K562 (cell line): ENCODE data around the gene CDX1. TPM values are rescaled to one million over a fixed set of nuclear protein-coding genes. Genes with fewer than 3 reads are reported as not detected.

Experiments used
- ATAC-seq: fragments of 200-7000 bp; cut with Tn5 transposase; 3 replicates; pipeline ENCODE4 v1.9.1; 2020; ENCODE audit warnings: moderate library complexity
- BruUV-seq: library from RNA; stranded (reverse); fragments of 400-500 nt; replicated peaks from 2 replicates; lab custom pipeline; 2021; lab: Mats Ljungman, UMichigan
- CTCF ChIA-PET: fragments of 300-600 bp; formaldehyde crosslinking; extraction: SDS; loops from one replicate; lab custom pipeline; 2021; ENCODE audit warnings: low intra/inter-chr PET ratio; lab: Yijun Ruan, JAX
- POLR2A ChIA-PET: fragments of 300-600, 350-650 bp; sonication (Branson Sonifier 250); formaldehyde crosslinking; extraction: SDS; loops from one replicate; lab custom pipeline; 2021; ENCODE audit warnings: antibody characterized with exemption, inconsistent platforms; lab: Yijun Ruan, JAX
- DNase-seq, 4 experiments: peaks; one replicate each; pipeline versions ENCODE4 v3.0.0 to v3.0.0-alpha.2; 2011 to 2018; ENCODE audit warnings: low spot score in 3 of 4, mixed read lengths in 3 of 4; ENCODE audit errors: extremely low read depth in 1 of 4
- FAIRE-seq: peaks from 2 replicates; lab custom pipeline; 2011; peaks lifted over from hg19 to GRCh38; lab: Jason Lieb, UNC
- H2AFZ ChIP-seq: 2 replicates; pipeline ENCODE4 v1.6.0; 2011; ENCODE audit warnings: low read depth, low read length, control low read depth, inconsistent platforms
- H3K27ac ChIP-seq: fragments of 200-600 bp; 3 replicates; pipeline ENCODE4 v1.8.0; 2011; ENCODE audit warnings: low read depth, mild to moderate bottlenecking, control low read depth, inconsistent platforms, low read length, moderate library complexity, mixed read lengths; ENCODE audit errors: extremely low read depth
- H3K27me3 ChIP-seq, 2 experiments: fragments of 300-600 bp in 1 of 2; 2 replicates in 1 of 2; 3 replicates in 1 of 2; pipeline versions ENCODE4 v1.6.0 to v1.8.0; 2011; ENCODE audit warnings: inconsistent platforms in 2 of 2, low read length in 2 of 2, mild to moderate bottlenecking in 1 of 2, mixed read lengths in 1 of 2, moderate library complexity in 1 of 2; ENCODE audit not compliant: control insufficient read depth in 2 of 2, insufficient read depth in 2 of 2
- H3K36me3 ChIP-seq: fragments of 300-600 bp; 3 replicates; pipeline ENCODE4 v1.8.0; 2011; ENCODE audit warnings: mild to moderate bottlenecking, low read length, inconsistent platforms; ENCODE audit not compliant: control insufficient read depth, insufficient read depth
- H3K4me1 ChIP-seq, 2 experiments: fragments of 200-600 bp in 1 of 2; replicated peaks in 1 of 2; 2 replicates in 1 of 2; 3 replicates in 1 of 2; pipeline versions ENCODE4 v1.5.1 to v1.8.0; 2011; ENCODE audit warnings: inconsistent platforms in 2 of 2, low read length in 2 of 2, mild to moderate bottlenecking in 1 of 2, mixed read lengths in 1 of 2, moderate library complexity in 1 of 2; ENCODE audit not compliant: control insufficient read depth in 2 of 2, insufficient read depth in 2 of 2
- H3K4me2 ChIP-seq: 2 replicates; pipeline ENCODE4 v1.6.1; 2011; ENCODE audit warnings: low read length, control low read depth, inconsistent platforms, mixed read lengths; ENCODE audit not compliant: insufficient read depth
- H3K4me3 ChIP-seq: fragments of 200-600 bp; sonication (generic), shearing (Covaris generic); 2 replicates; pipeline ENCODE4 v1.5.1; 2016; ENCODE audit warnings: control low read depth, inconsistent platforms
- H3K79me2 ChIP-seq: fragments of 200-600 bp; 3 replicates; pipeline ENCODE4 v1.8.0; 2011; ENCODE audit warnings: low read length, inconsistent platforms; ENCODE audit not compliant: control insufficient read depth, insufficient read depth
- H3K9ac ChIP-seq, 2 experiments: 2 replicates each; pipeline versions ENCODE4 v1.6.0 to v1.6.1; 2011; ENCODE audit warnings: low read depth in 2 of 2, low read length in 2 of 2, control low read depth in 1 of 2, inconsistent platforms in 1 of 2, mild to moderate bottlenecking in 1 of 2, mixed read lengths in 1 of 2; ENCODE audit not compliant: insufficient read depth in 1 of 2
- H3K9me1 ChIP-seq: one replicate; pipeline ENCODE4 v1.6.0; 2011; ENCODE audit warnings: inconsistent platforms, mild to moderate bottlenecking, low read length, moderate library complexity; ENCODE audit not compliant: control insufficient read depth, insufficient read depth
- H3K9me3 ChIP-seq: replicated peaks from 2 replicates; pipeline ENCODE4 v1.5.1; 2011; ENCODE audit warnings: low read depth, low read length, inconsistent platforms; ENCODE audit not compliant: control insufficient read depth, insufficient read depth
- H4K20me1 ChIP-seq: replicated peaks from 2 replicates; pipeline ENCODE4 v1.6.1; 2011; ENCODE audit warnings: low read length, inconsistent platforms, mixed read lengths; ENCODE audit not compliant: control insufficient read depth, insufficient read depth
- CTCF ChIP-seq, 3 experiments: IDR thresholded peaks in 2 of 3; conservative IDR thresholded peaks in 1 of 3; 2 replicates each; pipeline ENCODE4 v1.5.1; 2011 to 2012; ENCODE audit warnings: low read length in 3 of 3, mild to moderate bottlenecking in 3 of 3, control low read depth in 2 of 3, improper control_type of control experiment in 1 of 3, inconsistent platforms in 1 of 3, low read depth in 1 of 3, mixed read lengths in 1 of 3, moderate library complexity in 1 of 3; ENCODE audit not compliant: insufficient read depth in 2 of 3
- IFI16 ChIP-seq: fragments of 250-450 bp; sonication (Bioruptor Pico); IDR thresholded peaks from 2 replicates; pipeline ENCODE4 v2.1.2; 2022; ENCODE audit warnings: mild to moderate bottlenecking, inconsistent platforms
- ZFP36 ChIP-seq: fragments of 150-350 bp; IDR thresholded peaks from 2 replicates; pipeline ENCODE4 v1.6.1; 2018; ENCODE audit warnings: low read length, low read depth; ENCODE audit not compliant: partially characterized antibody
- WGBS: fragments of 100-300 bp; shearing (Covaris generic); methylation state at CpG from one replicate; pipeline ENCODE4 v1.1.6; 2016; ENCODE audit warnings: low coverage, mixed read lengths; ENCODE audit not compliant: insufficient coverage; ENCODE audit errors: missing lambda C conversion rate; 5-methylcytosine and 5-hydroxymethylcytosine counted together
- in situ Hi-C: fragments of 300-500 bp; cut with MboI; formaldehyde crosslinking; loops from 4 replicates; pipeline ENCODE4 v1.15.0; 2018; ENCODE audit warnings: inconsistent platforms, mixed read lengths
- intact Hi-C: fragments of 100-400 bp; cut with micrococcal nuclease; formaldehyde crosslinking; loops from 2 replicates; pipeline ENCODE4 v1.14.2; 2022
- polyA plus RNA-seq, 8 experiments: library from polyadenylated mRNA; depleted of rRNA in 4 of 8; stranded (reverse) in 5 of 8; unstranded in 3 of 8; fragments of >200 nt; fragmentation: Nextera tagmentation in 2 of 8; fragmentation: Illumina TruSeq in 1 of 8; extraction: Ambion mirVana in 2 of 8; extraction: Trizol in 1 of 8; gene quantifications; 2 replicates each; pipeline versions ENCODE4 v1.2.1 to v1.2.3, GENCODE V29; 2011 to 2014; ENCODE audit warnings: inconsistent platforms in 1 of 8, missing spikeins in 1 of 8
- total RNA-seq, 7 experiments: library from RNA; depleted of rRNA in 6 of 7; stranded (reverse); fragments of >200 nt in 6 of 7; fragmentation: Illumina TruSeq in 2 of 7; extraction: Trizol in 2 of 7; gene quantifications; 2 replicates each; pipeline versions ENCODE4 v1.2.1 to v1.2.3, GENCODE V29; 2011 to 2021; ENCODE audit warnings: low replicate concordance in 1 of 7

CDX1 gene
- total and polyA plus RNA-seq, 9 of the 15 experiments (the other 6 are each of a cell fraction or from before 2014, with no cell fraction given), result 0.06 to 0.16 TPM; not detected in 7

- Histone ChIP-seq H3K9me3 (no peaks in the 10 kb centered on the region), H3K27me3 (no peaks in the 10 kb centered on the region), H3K4me2 (no peak overlapping the region), H3K9me1 (no peaks in the 10 kb centered on the region), H3K4me3 (no peak overlapping the region), H3K79me2 (no peaks in the 10 kb centered on the region), H2AFZ (no peak overlapping the region), H4K20me1 (no peaks in the 10 kb centered on the region), H3K4me1 (peaks cover 26 to 38% of the 10 kb centered on the region in 2 experiments; a peak in 4 of 5 replicates), H3K27ac (no peak overlapping the region)
- in situ Hi-C loops, result no loop called here
- BruUV-seq, result no TSS peak
- DNase-seq (no peak), FAIRE-seq (no peak)
- intact Hi-C loops, result loop anchor here (10.0 kb wide), 3 partner anchors 45 to 285 kb away; no protein-coding TSS in a partner anchor
- CTCF ChIA-PET, result interaction anchor here (0.6 kb wide), 1 partner anchor 10 kb away, joined by 5 read pairs; no protein-coding TSS in a partner anchor
- TF ChIP-seq ZFP36 (peak; percentile 32), IFI16 (CRISPR knock-in tag) (no peak), CTCF (IDR thresholded peaks at IDR 0.05 in 2 of 3, conservative IDR thresholded peaks at IDR 0.05 in 1 of 3; ENCODE audit: insufficient read depth in 2 of 3, low read depth in 1 of 3, low read length in 3 of 3) (peak in 1 of 3 experiments; percentile 2; a peak in 1 of 6 replicates)
- TF ChIP-seq, all 486 proteins: peak for 2
- no peaks in the 10 kb centered on the region for H3K36me3 ChIP-seq
- no peak overlapping the region; a peak in 1 of 4 replicates for H3K9ac ChIP-seq
- ATAC-seq, result no peak
- POLR2A ChIA-PET, result interaction anchor here (0.7 to 1.2 kb wide), 3 partner anchors 17 to 87 kb away, joined by 3 to 5 read pairs (median 3); no protein-coding TSS in a partner anchor
- WGBS, result 49% methylated on average over 10 of the region's 10 CpGs
Observed at GRCh38 chr5:150119421-150120061, 47.0 kb upstream of the CDX1 start.
